HG02759 (cell line): ENCODE results near the gene CENPK.
"Not testable (repeated sequence)": the region's sequence is repeated elsewhere in the genome, so short reads cannot be mapped to it uniquely, and the experiment has no call there.

Experiments
- ATAC-seq: cut with Tn5 transposase; IDR thresholded peaks from one replicate; pipeline ENCODE4 v1.9.1; 2021; ENCODE audit warnings: mild to moderate bottlenecking, moderate library complexity; ENCODE audit not compliant: unreplicated experiment

CENPK gene

GRCh38 chr5:65562731-65563701, at the start of gene CENPK, which contains the start of gene PPWD1:
Gene CENPK, minus strand, starts transcription at chr5:65563168. Its CDS starts 8,261 bp downstream, at chr5:65554907.
Gene PPWD1, plus strand, starts transcription at chr5:65563296. Its CDS starts 15 bp downstream, at chr5:65563311.
- ATAC-seq, result peak; percentile 99

- ATAC-seq, result no peak
These were observed 49.4 kb upstream of the CENPK start for GRCh38 chr5:65612298-65612907.

DNA sequence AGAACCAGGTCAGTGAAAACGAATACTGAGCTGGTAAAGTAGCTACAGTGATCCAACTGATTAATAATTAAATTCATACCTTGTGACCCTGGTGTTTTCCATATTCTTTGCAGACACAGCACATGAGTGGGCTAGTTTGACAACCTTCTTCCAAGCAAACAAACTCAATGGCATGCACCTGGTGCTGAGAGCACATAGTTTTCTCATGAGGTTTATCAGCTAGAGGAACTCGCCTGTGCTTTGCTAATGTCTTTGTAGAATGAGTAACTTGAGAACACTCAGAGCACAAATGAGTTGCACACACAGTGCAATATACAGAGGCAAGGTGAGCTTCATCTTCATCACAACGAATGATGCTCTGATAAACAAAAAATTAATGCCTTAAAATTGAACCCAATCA, 48.6 kb upstream of the CENPK start:
- no peak for ATAC-seq

- ATAC-seq, result not testable (repeated sequence)
These were observed 38.8 kb upstream of the CENPK start for GRCh38 chr5:65601761-65602160.

DNA sequence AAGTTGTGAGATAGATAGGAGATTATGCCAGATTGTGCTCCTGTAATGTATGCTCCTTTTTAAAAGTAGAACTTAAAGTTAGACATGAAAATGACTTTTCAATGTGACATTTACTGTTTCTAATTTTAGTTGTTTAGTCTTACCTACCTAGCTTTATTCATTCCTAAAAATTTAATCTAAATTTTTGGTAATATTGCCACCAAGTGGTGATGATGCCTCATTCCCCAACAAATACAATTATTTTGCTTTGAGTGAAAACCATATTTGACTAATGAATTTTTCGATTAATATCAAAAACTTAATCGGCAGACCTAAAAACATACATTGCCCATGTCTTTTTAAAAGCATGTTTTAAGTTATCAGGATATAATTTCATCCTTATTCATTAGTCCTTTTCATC, 25.7 kb upstream of the CENPK start:
- no peak for ATAC-seq

DNA sequence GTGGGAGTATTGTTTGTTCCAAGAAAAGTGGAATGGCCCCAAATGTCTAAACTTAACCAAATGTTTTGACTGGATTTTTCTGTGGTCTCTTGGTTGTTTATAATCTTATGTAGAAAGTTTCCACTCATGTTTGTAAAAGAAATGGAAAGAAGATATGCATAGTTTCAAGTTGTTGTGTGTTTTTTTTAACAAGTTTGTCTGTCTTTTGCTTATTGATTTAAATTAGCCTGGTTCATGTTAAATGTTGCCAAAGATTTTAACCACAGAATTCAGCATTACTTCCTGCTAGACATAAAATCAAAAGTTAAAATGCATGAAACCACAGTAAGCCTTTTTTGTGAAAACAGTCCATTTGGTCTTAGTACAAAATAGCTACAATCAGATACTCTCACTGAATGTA, 14.2 kb upstream of the CENPK start:
- ATAC-seq, result no peak

DNA sequence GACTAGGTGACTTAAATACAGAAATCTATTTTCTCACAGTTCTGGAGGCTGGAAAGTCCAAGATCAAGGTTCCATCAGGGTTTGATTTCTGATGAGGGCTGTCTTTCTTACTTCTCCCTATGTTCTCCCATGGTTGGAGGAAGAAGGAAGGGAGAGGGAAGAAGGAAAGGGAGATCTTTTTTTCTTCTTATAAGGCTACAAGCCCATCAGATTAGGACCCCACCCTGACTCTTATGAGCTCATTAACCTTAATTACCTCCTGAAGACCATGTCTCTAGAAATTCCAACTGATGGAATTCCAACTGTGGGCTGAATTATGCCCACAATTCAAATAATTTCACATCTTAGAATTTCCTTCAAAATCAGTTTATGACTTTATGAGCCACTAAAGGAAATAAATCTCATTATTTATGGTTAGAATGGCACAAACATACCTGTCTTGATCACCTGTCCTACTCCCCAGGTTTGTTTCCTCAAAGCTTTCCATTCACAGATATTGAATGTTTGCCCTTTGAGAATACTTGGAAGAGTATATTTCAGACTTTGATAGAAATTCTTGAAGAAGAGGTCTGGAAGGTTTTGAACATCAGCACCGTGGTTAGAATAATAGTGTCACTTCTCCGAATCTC, 7.7 kb upstream of the CENPK start:
- no peak for ATAC-seq

GRCh38 chr5:65566505-65566904, 3.5 kb upstream of the CENPK start:
- ATAC-seq, result no peak

DNA sequence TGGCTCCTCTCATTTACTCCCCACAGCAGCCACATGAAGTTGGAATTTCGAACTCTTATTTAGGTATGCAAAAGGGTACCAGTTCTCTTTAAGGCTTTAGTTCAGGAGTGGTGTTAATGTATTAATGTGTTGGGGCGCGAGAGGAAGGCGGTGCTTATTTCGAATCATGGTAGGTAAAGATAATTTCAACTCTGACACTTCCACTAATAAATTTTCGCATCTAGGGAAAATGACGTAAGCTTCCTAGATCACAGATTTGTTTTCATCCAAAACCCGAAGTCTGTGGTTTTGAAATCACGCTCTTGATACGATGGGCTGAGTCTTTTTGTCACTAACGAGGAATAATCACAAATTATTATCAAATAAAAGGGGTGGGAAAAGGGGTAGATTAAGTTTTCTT, 809 bp upstream of the CENPK start:
- no peak for ATAC-seq

GRCh38 chr5:65556718-65557117, 6.2 kb downstream of the CENPK start:
- no peak for ATAC-seq

GRCh38 chr5:65556181-65556580, 6.8 kb downstream of the CENPK start:
- ATAC-seq, result no peak

- ATAC-seq, result no peak
These were observed 7.7 kb downstream of the CENPK start for GRCh38 chr5:65555287-65555686.

GRCh38 chr5:65553941-65554340, 9.0 kb downstream of the CENPK start:
- no peak for ATAC-seq

DNA sequence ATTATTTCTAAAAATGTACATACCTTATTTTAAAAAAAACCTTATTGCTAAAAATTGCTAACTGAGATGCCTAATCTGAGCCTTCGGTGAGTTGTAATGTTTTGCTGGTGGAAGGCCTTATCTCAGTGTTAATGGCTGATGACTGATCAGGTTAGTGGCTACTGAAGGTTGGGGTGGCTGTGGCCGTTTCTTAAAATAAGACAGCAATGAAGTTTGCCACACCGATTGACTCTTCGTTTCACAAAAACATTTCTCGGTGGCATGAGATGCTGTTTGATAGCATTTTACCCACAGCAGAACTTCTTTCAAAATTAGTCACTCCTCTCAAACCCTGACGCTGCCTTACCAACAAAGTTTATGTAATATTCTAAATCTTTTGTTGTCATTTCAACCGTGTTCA, 14.7 kb downstream of the CENPK start:
- no peak for ATAC-seq

GRCh38 chr5:65546141-65546540, 16.8 kb downstream of the CENPK start:
- ATAC-seq, result no peak

- no peak for ATAC-seq
These were observed 18.5 kb downstream of the CENPK start for GRCh38 chr5:65544473-65544872.

DNA sequence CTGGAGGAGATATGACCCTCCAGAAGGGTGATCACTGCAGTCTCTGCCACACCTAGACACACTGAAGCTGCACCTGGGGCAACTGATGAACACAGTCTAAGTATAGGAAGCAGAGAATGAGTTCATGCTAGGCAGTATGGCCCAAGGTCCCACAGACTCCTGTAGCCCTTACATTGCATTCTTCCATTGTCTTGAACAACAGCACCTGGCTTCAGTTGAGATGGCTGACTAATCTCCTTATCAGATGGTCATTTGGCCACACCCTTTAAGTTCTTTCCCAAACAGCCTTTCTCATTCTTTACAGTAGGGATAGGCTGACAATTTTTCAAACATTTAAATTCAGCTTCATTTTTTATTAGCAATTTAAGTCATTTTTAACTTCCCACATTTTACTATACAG, 23.1 kb downstream of the CENPK start:
- no peak for ATAC-seq

DNA sequence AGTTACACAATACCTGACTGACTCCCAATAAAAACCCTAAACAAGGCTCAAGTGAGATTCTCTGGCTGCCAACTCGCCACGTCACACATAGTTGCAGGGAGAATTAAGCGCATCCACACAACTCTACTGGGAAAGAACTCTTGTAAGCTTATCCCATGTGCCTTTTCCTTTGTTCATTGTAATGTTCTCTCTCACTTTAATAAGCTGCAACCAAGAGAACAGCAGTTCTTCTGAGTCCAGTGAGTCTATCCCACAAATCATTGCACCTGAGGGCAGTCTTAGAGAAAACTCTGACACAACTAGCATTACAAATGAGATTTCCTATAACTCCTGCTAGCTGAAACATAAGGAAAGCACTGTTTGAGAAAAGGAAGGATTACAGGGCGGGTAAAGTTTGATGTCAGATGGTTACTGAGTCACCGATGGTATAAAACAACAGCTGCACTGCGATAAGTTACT, 27.4 kb downstream of the CENPK start:
- ATAC-seq, result no peak

DNA sequence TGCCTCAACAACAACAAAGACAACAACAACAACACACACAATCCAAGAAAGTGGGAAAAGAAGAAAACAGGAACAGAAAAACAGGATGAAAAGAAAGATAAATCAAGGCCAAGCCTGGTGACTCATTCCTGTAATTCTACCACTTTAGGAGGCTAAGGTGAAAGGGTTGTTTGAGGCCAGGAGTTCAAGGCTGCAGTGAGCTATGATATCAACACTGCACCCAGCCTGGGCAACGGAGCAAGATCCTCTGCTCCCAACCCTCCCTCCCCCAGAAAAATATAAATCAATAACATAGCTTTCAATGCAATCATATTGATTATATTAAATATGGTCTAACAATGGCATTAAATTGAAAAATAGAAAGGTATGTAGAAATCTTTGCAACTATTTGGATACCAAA, 32.1 kb downstream of the CENPK start:
- ATAC-seq, result no peak

DNA sequence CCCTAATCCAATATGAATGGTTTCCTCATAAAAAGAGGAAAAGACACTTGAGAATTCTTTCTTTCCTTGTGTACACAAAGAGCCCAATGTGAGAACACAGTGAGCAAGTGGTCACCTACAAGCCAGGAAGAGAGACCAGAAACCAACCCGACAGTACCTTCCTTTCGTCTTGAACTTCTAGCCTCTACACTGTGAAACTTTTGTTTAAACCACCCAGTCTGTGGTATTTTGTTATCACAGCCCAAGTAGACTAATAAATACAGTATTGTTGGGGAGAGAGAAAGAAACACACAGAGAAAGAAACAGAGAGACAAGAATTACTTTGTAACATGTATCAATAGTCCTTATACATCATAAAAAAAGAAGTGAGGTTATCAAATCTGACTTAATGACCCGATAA, 37.2 kb downstream of the CENPK start:
- no peak for ATAC-seq

GRCh38 chr5:65512170-65512937, 50.6 kb downstream of the CENPK start:
- ATAC-seq, result no peak
